B cell (primary cell): ENCODE results near the gene SACM1L. TPM values are rescaled to one million over a fixed set of nuclear protein-coding genes. Genes with fewer than 3 reads are reported as not detected.

Experiments
- ATAC-seq: fragments of 200-7000 bp; cut with Tn5 transposase; one replicate; pipeline ENCODE4 v1.10.0; 2021; ENCODE audit warnings: low read depth, mild to moderate bottlenecking, moderate number of reproducible peaks, moderate library complexity
- CTCF ChIA-PET: fragments of 350-600 bp; sonication (Branson Sonifier 250); formaldehyde crosslinking; loops from one replicate; lab custom pipeline; 2021; ENCODE audit warnings: antibody characterized with exemption, inconsistent platforms; lab: Charles Lee
- POLR2A ChIA-PET: fragments of 350-600 bp; sonication (Branson Sonifier 250); formaldehyde crosslinking; loops from one replicate; lab custom pipeline; 2021; ENCODE audit warnings: antibody characterized with exemption; lab: Charles Lee
- DNase-seq: peaks from one replicate; pipeline ENCODE4 v3.0.0; 2013
- H2AFZ ChIP-seq: 2 replicates; pipeline ENCODE4 v1.6.1; 2012; ENCODE audit warnings: mild to moderate bottlenecking, low read depth, low read length; ENCODE audit not compliant: insufficient read depth, poor library complexity, severe bottlenecking
- H3K27ac ChIP-seq, 2 donors: 1 replicate in 1 of 2; 2 replicates in 1 of 2; pipeline ENCODE4 v1.5.1; 2012 to 2013; ENCODE audit warnings: low read length in 2 of 2, mild to moderate bottlenecking in 2 of 2, moderate library complexity in 1 of 2
- H3K27me3 ChIP-seq, 4 experiments: fragments of 200-600 bp in 1 of 4; sonication (generic) in 1 of 4; replicated peaks in 1 of 4; 1 replicate in 2 of 4; 2 replicates in 2 of 4; pipeline versions ENCODE4 v1.6.1 to v1.7.0; 2013 to 2016; ENCODE audit warnings: low read length in 3 of 4, mild to moderate bottlenecking in 2 of 4, mixed read lengths in 1 of 4, moderate library complexity in 1 of 4; ENCODE audit not compliant: insufficient read depth in 4 of 4, control insufficient read depth in 3 of 4; ENCODE audit errors: control extremely low read depth in 1 of 4
- H3K36me3 ChIP-seq, 2 experiments: replicated peaks in 1 of 2; 1 replicate in 1 of 2; 2 replicates in 1 of 2; pipeline versions ENCODE4 v1.6.1 to v1.7.1; 2013; ENCODE audit warnings: low read length in 1 of 2; ENCODE audit not compliant: insufficient read depth in 2 of 2, control insufficient read depth in 1 of 2; ENCODE audit errors: control extremely low read depth in 1 of 2, extremely low read depth in 1 of 2
- H3K4me1 ChIP-seq, 2 donors: fragments of 200-600 bp in 1 of 2; sonication (generic) in 1 of 2; 1 replicate in 1 of 2; 2 replicates in 1 of 2; pipeline versions ENCODE4 v1.5.1 to v1.6.1; 2013 to 2017; ENCODE audit warnings: low read length in 2 of 2; ENCODE audit not compliant: control insufficient read depth in 2 of 2, insufficient read depth in 2 of 2
- H3K4me2 ChIP-seq: replicated peaks from 2 replicates; pipeline ENCODE3; 2012; ENCODE audit warnings: mild to moderate bottlenecking, low read depth, low read length; ENCODE audit not compliant: poor library complexity, severe bottlenecking
- H3K4me3 ChIP-seq, 5 experiments: fragments of 200-600 bp in 1 of 5; sonication (generic) in 1 of 5; 1 replicate in 3 of 5; 2 replicates in 2 of 5; pipeline versions ENCODE4 v1.5.1 to v1.7.0; 2011 to 2016; ENCODE audit warnings: low read length in 4 of 5, mild to moderate bottlenecking in 4 of 5, low read depth in 2 of 5, control low read depth in 1 of 5, moderate library complexity in 1 of 5; ENCODE audit not compliant: insufficient read depth in 1 of 5; ENCODE audit errors: control extremely low read depth in 1 of 5, extremely low read depth in 1 of 5
- H3K79me2 ChIP-seq: fragments of 200-600 bp; sonication (generic); one replicate; pipeline ENCODE4 v1.6.0; 2016; ENCODE audit warnings: low read length; ENCODE audit not compliant: control insufficient read depth, insufficient read depth
- H3K9ac ChIP-seq: fragments of 200-600 bp; sonication (generic); 2 replicates; pipeline ENCODE4 v1.6.1; 2017; ENCODE audit warnings: mild to moderate bottlenecking, low read length, moderate library complexity
- H3K9me3 ChIP-seq, 3 donors: one replicate each; pipeline versions ENCODE4 v1.6.1 to v1.7.1; 2013; ENCODE audit warnings: low read length in 2 of 3; ENCODE audit not compliant: control insufficient read depth in 2 of 3, insufficient read depth in 1 of 3; ENCODE audit errors: control extremely low read depth in 1 of 3
- H4K20me1 ChIP-seq: 2 replicates; pipeline ENCODE4 v1.6.0; 2012; ENCODE audit warnings: mild to moderate bottlenecking, low read length; ENCODE audit not compliant: insufficient read depth, control insufficient read depth, poor library complexity, severe bottlenecking
- H3K27ac Mint-ChIP-seq: one replicate; pipeline ENCODE4 v1.8.0; 2021; ENCODE audit warnings: mixed read lengths
- H3K27me3 Mint-ChIP-seq: one replicate; pipeline ENCODE4 v1.8.0; 2021; ENCODE audit warnings: mixed read lengths
- H3K4me1 Mint-ChIP-seq: one replicate; pipeline ENCODE4 v1.8.0; 2021; ENCODE audit warnings: mixed read lengths
- H3K4me3 Mint-ChIP-seq: one replicate; pipeline ENCODE4 v1.8.0; 2021; ENCODE audit warnings: mixed read lengths
- H3K9me3 Mint-ChIP-seq: one replicate; pipeline ENCODE4 v1.8.0; 2022; ENCODE audit warnings: mixed read lengths; ENCODE audit not compliant: insufficient read depth
- CTCF ChIP-seq: fragments of 200-600 bp; IDR thresholded peaks from one replicate; pipeline ENCODE4 v1.8.0; 2022; ENCODE audit warnings: antibody characterized with exemption, mild to moderate bottlenecking
- EZH2 ChIP-seq: IDR thresholded peaks from 2 replicates; pipeline ENCODE4 v1.6.1; 2012; ENCODE audit warnings: borderline replicate concordance, low read depth, mild to moderate bottlenecking, moderate library complexity, low read length; ENCODE audit not compliant: insufficient read depth, poor library complexity, severe bottlenecking
- WGBS: methylation state at CpG from one replicate; pipeline ENCODE4 v1.1.5; 2013; ENCODE audit warnings: missing lambda C conversion rate; ENCODE audit not compliant: insufficient coverage; 5-methylcytosine and 5-hydroxymethylcytosine counted together
- intact Hi-C: fragments of 100-400 bp; cut with micrococcal nuclease; formaldehyde crosslinking; loops from one replicate; pipeline ENCODE4 v1.10.0; 2022
- polyA plus RNA-seq: library from polyadenylated mRNA; depleted of rRNA; stranded (reverse); fragments of >200 nt; gene quantifications from 2 replicates; pipeline ENCODE4 v1.2.3, GENCODE V29; 2012
- total RNA-seq, 2 donors: library from RNA; stranded (reverse); fragments of 120-200 nt in 1 of 2; gene quantifications; 1 replicate in 1 of 2; 2 replicates in 1 of 2; pipeline versions ENCODE4 v1.2.3 to v1.2.4, GENCODE V29; 2013 to 2022

SACM1L gene
- total and polyA plus RNA-seq, 2 donors (not counting 1 experiment from before 2014, with no cell fraction given) = 20.7 to 85.7 TPM

DNA sequence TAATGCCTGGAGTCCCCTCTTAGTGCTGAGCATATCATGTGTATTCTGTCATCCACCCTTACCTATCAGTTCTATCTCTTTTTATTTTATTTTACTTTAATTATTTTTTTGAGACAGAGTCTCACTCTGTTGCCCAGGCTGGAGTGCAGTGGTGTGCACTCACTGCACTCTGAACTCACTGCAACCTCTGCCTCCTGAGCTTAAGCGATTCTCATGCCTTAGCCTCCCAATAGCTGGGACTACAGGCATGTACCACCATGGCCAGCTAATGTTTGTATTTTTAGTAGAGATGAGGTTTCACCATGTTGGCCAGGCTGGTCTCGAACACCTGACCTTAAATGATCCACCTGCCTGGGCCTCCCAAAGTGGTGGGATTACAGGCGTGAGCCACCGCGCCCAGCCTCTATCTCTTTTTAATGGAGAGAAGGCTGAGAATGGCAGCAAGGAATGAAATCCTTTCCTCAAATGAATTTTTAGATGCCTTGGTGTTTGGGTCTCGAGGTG is 11.4 kb downstream of the SACM1L start:
- Histone ChIP-seq H3K4me1 (peaks cover 0 to 3% of the 10 kb centered on the region in 2 donors), H3K4me3 (no peak overlapping the region), H3K9ac (no peak overlapping the region), H3K36me3 (peaks cover 1 to 13% of the 10 kb centered on the region in 2 experiments), H3K79me2 (peaks cover 82% of the 10 kb centered on the region), H2AFZ (no peak overlapping the region), H4K20me1 (peaks cover 44% of the 10 kb centered on the region), H3K27ac (no peak overlapping the region), H3K9me3 (no peaks in the 10 kb centered on the region), H3K27me3 (no peaks in the 10 kb centered on the region), H3K4me2 (no peak overlapping the region)
- H3K4me1 Mint-ChIP-seq = peaks cover 30% of the 10 kb centered on the region
- POLR2A ChIA-PET = no interaction called here
- no peak overlapping the region for H3K4me3 Mint-ChIP-seq
- no peaks in the 10 kb centered on the region for H3K9me3 Mint-ChIP-seq
- TF ChIP-seq CTCF (no peak), EZH2 (no peak)
- WGBS = 93% methylated on average over 2 of the region's 6 CpGs
- H3K27me3 Mint-ChIP-seq = no peaks in the 10 kb centered on the region
- intact Hi-C loops = no loop called here
- DNase-seq = no peak
- CTCF ChIA-PET = interaction anchor here (1.0 kb wide), 1 partner anchor 202 kb away, joined by 3 read pairs; no protein-coding TSS in a partner anchor
- H3K27ac Mint-ChIP-seq = no peak overlapping the region
- no peak for ATAC-seq

- Mint-ChIP-seq H3K27ac (no peak overlapping the region), H3K9me3 (no peaks in the 10 kb centered on the region), H3K4me1 (peaks cover 29% of the 10 kb centered on the region), H3K27me3 (no peaks in the 10 kb centered on the region), H3K4me3 (no peak overlapping the region)
- Histone ChIP-seq H3K4me3 (no peak overlapping the region), H2AFZ (no peak overlapping the region), H3K4me2 (no peak overlapping the region), H3K9me3 (no peaks in the 10 kb centered on the region), H3K79me2 (peaks cover 75% of the 10 kb centered on the region), H3K27me3 (no peaks in the 10 kb centered on the region), H4K20me1 (peaks cover 44% of the 10 kb centered on the region), H3K27ac (no peak overlapping the region), H3K36me3 (peaks cover 8 to 20% of the 10 kb centered on the region in 2 experiments), H3K9ac (no peak overlapping the region), H3K4me1 (no peaks in the 10 kb centered on the region)
- DNase-seq (no peak), ATAC-seq (no peak)
- POLR2A ChIA-PET = no interaction called here
- no peak for TF ChIP-seq CTCF
- 51% methylated on average over 4 of the region's 9 CpGs for WGBS
- intact Hi-C loops = no loop called here
- CTCF ChIA-PET = no interaction called here
Measured at GRCh38 chr3:45701172-45701867, 12.1 kb downstream of the SACM1L start.
